ENCODE results near the gene OVAAL. TPM values are rescaled to one million over a fixed set of nuclear protein-coding genes. Genes with fewer than 3 reads are reported as not detected.

The OVAAL gene
- polyA plus RNA-seq, 3 donors = not detected

DNA sequence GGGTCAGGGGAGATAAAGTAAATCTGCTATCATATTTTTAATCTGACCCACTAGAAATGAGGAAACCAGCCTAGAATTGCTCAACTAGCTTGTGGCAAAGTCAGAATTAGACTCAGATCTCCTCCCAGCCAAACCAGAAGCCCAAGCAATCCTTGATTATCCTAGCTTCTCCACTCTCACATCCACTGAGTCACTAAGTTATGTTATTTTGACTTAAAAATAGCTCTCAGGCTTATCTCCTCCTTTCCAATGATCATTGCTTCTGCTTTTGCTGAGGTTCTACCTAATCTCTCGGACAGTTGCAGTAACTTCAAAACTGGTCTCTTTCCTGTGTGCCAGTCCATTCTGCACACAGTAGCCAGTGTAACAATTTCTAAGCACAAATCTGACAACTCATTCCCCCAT, 22.9 kb downstream of the OVAAL start:
- Mint-ChIP-seq H3K4me3 (no peak overlapping the region), H3K36me3 (no peaks in the 10 kb centered on the region), H3K9me3 (peaks cover 0 to 12% (median 0%) of the 10 kb centered on the region in 7 donors), H3K27me3 (ENCODE audit: low read depth in 3 of 3) (peaks cover 1 to 2% (median 2%) of the 10 kb centered on the region in 3 donors), H3K27ac (no peak overlapping the region), H3K4me1 (peaks cover 5% of the 10 kb centered on the region)
- H3K36me3 ChIP-seq (replicated peaks in 1 of 2; ENCODE audit: control insufficient read depth in 1 of 2, insufficient read depth in 2 of 2, low read length in 2 of 2) = no peaks in the 10 kb centered on the region
- no peak overlapping the region for H3K9ac ChIP-seq (ENCODE audit: insufficient read depth, low read length, poor library complexity, severe bottlenecking)
- 9% methylated on average over 1 of the region's 1 CpG for WGBS (ENCODE audit: insufficient coverage)
- peak overlapping the region; percentile 46 for H2AFZ ChIP-seq (ENCODE audit: insufficient read depth, low read depth, low read length, poor library complexity, severe bottlenecking)
- H3K4me2 ChIP-seq (replicated peaks; ENCODE audit: extremely low read depth, low read length, poor library complexity, severe bottlenecking) = no peak overlapping the region
- H3K79me2 ChIP-seq (ENCODE audit: insufficient read depth, low read length) = no peaks in the 10 kb centered on the region
- no peaks in the 10 kb centered on the region for H3K27me3 ChIP-seq (ENCODE audit: control insufficient read depth in 2 of 2, insufficient read depth in 2 of 2, low read length in 2 of 2)
- H3K27ac ChIP-seq (ENCODE audit: low read depth in 1 of 2, low read length in 2 of 2) = no peak overlapping the region
- H3K9me3 ChIP-seq (replicated peaks in 1 of 2; ENCODE audit: control insufficient read depth in 1 of 2, insufficient read depth in 1 of 2, low read length in 2 of 2) = no peaks in the 10 kb centered on the region
- DNase-seq = no peak
- H3K4me3 ChIP-seq (replicated peaks in 1 of 3; ENCODE audit: low read depth in 2 of 3, low read length in 3 of 3) = no peak overlapping the region
- peaks cover 0 to 3% of the 10 kb centered on the region in 2 donors for H3K4me1 ChIP-seq (ENCODE audit: control insufficient read depth in 1 of 2, insufficient read depth in 2 of 2, low read length in 2 of 2)
- TF ChIP-seq, protein P1, sequence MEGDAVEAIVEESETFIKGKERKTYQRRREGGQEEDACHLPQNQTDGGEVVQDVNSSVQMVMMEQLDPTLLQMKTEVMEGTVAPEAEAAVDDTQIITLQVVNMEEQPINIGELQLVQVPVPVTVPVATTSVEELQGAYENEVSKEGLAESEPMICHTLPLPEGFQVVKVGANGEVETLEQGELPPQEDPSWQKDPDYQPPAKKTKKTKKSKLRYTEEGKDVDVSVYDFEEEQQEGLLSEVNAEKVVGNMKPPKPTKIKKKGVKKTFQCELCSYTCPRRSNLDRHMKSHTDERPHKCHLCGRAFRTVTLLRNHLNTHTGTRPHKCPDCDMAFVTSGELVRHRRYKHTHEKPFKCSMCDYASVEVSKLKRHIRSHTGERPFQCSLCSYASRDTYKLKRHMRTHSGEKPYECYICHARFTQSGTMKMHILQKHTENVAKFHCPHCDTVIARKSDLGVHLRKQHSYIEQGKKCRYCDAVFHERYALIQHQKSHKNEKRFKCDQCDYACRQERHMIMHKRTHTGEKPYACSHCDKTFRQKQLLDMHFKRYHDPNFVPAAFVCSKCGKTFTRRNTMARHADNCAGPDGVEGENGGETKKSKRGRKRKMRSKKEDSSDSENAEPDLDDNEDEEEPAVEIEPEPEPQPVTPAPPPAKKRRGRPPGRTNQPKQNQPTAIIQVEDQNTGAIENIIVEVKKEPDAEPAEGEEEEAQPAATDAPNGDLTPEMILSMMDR (IDR thresholded peaks at IDR 0.05) = no peak
- no peaks in the 10 kb centered on the region for H4K20me1 ChIP-seq (ENCODE audit: insufficient read depth, low read length)
- intact Hi-C loops (cut with micrococcal nuclease) = no loop called here

DNA sequence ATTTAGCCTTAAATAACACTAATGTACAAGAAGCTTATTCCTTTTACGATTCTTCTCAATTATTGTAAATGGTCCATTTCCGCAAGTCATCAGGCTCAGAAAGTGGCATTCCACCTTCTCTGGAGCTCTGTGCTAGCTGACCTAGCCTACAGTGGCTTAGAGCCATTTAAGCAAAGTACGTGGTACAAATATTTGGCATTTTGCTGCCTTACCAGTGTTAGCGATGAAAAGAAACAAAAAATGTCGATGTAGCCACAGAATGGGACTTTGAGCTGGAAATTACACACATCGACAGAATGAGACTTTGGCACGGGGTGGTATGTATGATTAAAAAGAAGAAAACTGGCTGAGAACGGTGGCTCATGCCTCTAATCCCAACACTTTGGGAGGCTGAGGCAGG, 26.1 kb downstream of the OVAAL start:
- Histone ChIP-seq H3K4me3 (replicated peaks in 1 of 3; ENCODE audit: low read depth in 2 of 3, low read length in 3 of 3) (no peak overlapping the region), H2AFZ (ENCODE audit: insufficient read depth, low read depth, low read length, poor library complexity, severe bottlenecking) (no peak overlapping the region), H3K9ac (ENCODE audit: insufficient read depth, low read length, poor library complexity, severe bottlenecking) (no peak overlapping the region), H4K20me1 (ENCODE audit: insufficient read depth, low read length) (no peaks in the 10 kb centered on the region), H3K27me3 (ENCODE audit: control insufficient read depth in 2 of 2, insufficient read depth in 2 of 2, low read length in 2 of 2) (no peaks in the 10 kb centered on the region), H3K9me3 (replicated peaks in 1 of 2; ENCODE audit: control insufficient read depth in 1 of 2, insufficient read depth in 1 of 2, low read length in 2 of 2) (peaks cover 3 to 6% of the 10 kb centered on the region in 2 donors), H3K36me3 (replicated peaks in 1 of 2; ENCODE audit: control insufficient read depth in 1 of 2, insufficient read depth in 2 of 2, low read length in 2 of 2) (no peaks in the 10 kb centered on the region), H3K79me2 (ENCODE audit: insufficient read depth, low read length) (no peaks in the 10 kb centered on the region), H3K27ac (ENCODE audit: low read depth in 1 of 2, low read length in 2 of 2) (no peak overlapping the region), H3K4me2 (replicated peaks; ENCODE audit: extremely low read depth, low read length, poor library complexity, severe bottlenecking) (no peak overlapping the region), H3K4me1 (ENCODE audit: control insufficient read depth in 1 of 2, insufficient read depth in 2 of 2, low read length in 2 of 2) (peaks cover 0 to 3% of the 10 kb centered on the region in 2 donors)
- Mint-ChIP-seq H3K9me3 (peaks cover 0 to 17% (median 8%) of the 10 kb centered on the region in 7 donors), H3K27ac (no peak overlapping the region), H3K27me3 (ENCODE audit: low read depth in 3 of 3) (peaks cover 1 to 5% (median 2%) of the 10 kb centered on the region in 3 donors), H3K4me3 (no peak overlapping the region), H3K36me3 (no peaks in the 10 kb centered on the region), H3K4me1 (peaks cover 5% of the 10 kb centered on the region)
- no peak for DNase-seq
- 98% methylated on average over 5 of the region's 8 CpGs for WGBS (ENCODE audit: insufficient coverage)
- intact Hi-C loops (cut with micrococcal nuclease) = no loop called here
- TF ChIP-seq, protein P1 (IDR thresholded peaks at IDR 0.05) = no peak

Data from CD14-positive monocyte (primary cell).